HG02571 (cell line): ENCODE measurements around the gene MOB1A.
"Not testable (repeated sequence)": the region's sequence is repeated elsewhere in the genome, so short reads cannot be mapped to it uniquely, and the experiment has no call there.

ENCODE experiments used
- ATAC-seq: cut with Tn5 transposase; IDR thresholded peaks from one replicate; pipeline ENCODE4 v1.9.1; 2021; ENCODE audit warnings: mild to moderate bottlenecking, moderate library complexity; ENCODE audit not compliant: unreplicated experiment

The MOB1A gene

DNA sequence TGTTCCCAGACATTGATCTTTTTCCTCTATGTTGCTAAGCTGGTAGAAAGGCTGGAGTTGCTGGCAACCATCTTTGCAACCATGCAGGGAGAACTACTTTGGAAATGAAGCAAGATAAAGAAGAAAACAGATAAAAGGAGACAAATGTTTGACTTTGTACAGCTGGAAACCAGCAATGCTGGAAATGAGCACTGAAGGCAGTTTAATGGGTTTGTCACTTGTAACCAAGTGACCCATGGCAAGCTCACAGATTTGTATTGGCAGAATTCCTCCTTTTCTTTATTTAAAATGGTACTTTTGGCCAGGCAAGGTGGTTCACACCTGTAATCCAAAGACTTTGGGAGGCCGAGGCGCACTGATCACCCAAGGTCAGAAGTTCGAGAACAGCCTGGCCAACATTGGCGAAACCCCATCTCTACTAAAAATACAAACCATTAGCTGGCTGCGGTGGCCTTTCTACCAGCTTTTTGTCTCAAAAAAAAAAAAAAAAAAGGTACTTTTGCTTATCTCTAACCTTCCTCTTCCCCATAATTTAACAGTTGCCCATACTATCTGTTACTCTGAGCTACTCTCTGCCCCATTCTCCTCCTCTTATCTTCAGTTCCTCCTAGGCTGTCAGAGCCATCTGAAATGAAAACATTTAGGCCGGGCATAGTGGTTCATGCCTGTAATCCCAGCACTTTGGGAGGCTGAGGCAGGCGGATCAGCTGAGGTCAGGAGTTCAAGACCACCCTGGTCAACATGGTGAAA is 28.9 kb downstream of the MOB1A start:
- no peak for ATAC-seq

DNA sequence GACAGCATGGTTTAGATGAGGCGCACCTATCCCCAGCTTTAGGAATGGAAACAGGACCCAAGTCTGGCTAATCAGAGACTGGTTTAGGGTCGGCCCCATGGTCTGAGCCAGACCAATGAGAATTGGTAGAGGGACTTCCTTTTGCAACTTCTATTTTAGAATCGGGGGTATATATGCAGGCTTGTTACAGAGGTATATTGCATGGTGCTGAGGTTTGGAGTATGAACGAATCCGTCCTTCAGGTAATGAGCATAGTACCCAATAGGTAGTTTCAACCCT is 29.5 kb downstream of the MOB1A start:
- ATAC-seq, result no peak

DNA sequence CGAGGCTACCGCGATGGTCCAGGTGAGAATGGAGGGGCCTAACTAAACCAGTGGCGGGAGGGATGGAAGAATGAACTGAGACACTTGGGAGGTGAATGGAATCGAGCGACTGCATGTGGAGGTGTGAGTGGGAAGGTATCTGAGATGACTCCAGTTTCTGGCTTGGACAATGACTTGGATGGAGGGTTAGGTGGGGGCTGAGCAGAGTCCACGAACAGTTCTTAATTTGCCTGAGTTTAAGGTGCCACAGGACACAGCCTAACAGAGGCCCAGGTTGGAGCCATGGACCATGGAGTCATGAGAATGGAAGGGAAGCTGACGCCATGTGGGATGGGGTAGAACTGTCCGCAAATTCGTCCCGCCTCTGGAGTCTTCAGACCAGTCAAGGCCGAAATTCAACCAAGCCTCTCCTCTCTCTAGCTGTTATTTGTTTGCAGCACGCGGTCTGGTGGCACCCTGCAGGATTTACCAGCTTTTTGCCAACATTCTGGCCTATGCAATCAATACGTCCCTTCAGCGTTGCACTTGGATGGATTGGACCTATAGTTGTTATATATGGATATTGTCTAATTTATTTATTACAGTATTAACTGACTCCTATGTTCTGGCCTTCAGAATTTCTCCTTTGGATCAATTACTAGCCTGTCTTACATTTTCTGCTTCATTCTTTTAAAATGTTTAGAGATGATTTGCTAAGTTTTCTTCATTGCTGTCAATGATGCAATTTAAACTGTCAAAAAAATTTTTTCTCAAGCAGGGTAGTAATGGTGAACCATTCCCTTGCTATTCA is 30.0 kb downstream of the MOB1A start:
- no peak for ATAC-seq

DNA sequence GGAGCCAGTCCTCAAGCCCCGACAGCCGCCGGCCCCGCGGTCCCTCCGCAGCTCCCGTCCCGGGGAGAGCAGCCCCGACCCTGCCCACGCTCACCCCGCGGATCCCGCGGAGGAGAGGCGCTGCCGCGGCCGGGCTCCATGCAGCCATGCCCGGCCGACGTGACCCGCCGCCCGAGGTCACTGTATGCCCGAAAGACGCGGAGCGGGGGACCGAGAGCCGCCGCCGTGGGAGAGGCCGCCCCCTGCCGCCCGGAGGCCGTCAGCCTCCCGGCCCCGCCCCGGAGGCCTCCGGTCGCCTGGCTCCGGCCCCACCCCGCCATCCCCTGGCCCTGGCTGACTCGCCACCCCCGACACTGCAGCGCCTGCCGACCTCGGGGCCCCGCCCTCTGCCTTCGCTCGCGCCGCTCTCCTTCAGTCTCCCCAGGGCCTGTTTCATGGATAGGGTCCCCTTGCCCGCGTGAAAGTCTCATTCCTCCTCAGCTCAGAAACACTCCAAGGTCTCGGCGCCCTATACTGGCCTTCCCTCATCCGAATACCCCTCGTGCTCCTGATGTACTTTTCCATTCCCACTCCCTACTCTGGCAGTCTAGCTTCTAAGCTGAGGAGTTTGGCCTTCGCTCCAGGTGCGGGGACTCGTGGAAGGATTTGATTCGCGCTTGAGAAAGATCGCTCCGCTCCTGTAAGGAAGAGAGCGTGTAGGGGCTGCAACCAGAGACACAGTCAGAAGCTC is 30.8 kb downstream of the MOB1A start, which contains the start of gene BOLA3:
TSS of gene BOLA3 (minus strand) at position 186 of the 730 bp plus-strand sequence. CDS start at position 148, 38 bp downstream.
- peak; percentile 93 for ATAC-seq

DNA sequence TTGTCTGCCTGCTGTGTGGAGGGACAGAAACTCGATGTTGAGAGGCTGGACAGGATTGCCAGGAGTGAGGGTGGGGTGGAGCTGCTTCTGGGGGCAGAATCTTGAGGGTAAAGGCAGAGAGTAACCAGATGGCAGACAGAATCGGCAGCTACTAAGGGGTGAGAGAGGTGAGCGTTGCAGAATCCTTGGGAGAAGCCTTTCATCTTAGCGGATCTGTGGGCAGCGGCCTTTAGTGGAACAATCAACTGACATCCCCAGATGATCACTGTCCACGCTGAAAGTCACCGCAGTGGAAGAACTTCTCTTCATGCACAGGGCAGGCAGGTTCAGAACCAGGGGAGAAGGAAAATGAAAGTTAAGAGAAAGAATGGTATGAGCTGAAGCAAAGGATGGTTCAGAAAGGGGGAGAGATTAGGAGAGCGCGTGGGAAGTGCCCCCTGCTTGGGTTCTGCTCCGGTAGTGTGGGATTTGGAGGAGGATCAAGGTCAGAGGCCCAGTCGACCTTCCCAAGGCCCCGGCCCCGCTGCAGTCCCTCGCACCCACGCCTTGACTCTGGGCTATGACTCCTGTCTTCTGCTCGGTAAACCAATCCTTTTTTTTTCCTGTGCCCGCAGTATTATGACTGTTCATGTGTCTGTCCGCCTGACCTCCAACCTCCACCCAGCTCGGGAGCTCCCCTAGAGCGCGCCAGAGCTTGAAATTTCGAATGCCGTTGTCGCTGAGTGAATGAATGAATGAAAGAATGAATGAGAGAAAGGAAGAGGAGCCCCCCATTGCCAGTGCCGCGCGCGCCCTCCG is 31.6 kb downstream of the MOB1A start:
- peak; percentile 30 for ATAC-seq

DNA sequence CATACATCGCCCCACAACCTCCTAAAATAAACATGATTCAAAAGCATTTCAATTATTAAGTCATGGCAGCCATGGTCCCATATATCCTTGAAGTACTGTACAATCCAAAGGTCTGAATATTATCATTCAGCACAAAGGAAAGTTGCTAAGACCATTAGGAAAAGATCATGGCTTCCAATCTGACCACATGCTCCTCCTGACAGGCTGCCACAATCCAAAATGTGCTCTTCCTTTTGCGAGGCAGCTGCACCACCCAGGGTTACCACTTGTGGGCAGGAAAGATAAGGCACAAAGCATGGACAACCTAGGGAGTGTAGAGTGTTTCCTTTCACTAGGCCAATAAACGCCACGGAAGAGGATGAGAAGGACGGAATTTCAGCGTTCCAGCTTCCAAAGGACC is 36.3 kb downstream of the MOB1A start:
- ATAC-seq, result no peak

DNA sequence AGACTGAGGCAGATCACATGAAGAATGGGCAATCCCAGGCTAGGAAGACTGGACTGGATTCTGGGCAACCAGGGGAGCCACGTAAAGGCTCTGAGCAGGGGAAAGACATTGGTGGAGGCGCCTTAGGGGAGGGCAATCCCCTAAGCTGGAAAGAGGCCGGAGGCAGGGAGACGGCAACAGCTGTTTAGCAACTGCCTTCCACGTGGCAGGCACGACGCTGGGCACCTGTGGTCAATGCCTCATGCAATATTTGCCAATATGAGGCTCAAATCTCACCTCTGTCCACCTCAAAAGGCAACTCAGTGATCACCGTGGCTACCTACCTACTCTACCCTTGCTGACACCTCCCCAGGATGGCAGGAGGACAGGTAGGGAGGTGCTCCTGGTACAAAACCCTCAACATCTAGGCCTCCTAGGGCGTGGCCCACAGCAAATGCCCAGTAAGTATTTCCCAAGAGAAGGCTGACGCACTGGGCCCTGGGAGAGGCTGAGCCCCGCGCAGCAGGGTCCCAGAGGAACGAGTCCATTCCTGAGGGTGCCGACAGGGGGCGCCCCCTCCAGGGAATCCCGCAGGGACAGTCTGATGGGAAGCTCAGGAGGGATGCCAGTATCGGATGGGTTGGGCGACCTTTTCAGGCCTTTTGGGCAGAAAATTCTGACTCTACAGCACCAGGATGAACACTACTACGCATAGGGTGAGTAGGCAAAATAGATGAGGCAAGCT is 39.9 kb downstream of the MOB1A start:
- no peak for ATAC-seq

DNA sequence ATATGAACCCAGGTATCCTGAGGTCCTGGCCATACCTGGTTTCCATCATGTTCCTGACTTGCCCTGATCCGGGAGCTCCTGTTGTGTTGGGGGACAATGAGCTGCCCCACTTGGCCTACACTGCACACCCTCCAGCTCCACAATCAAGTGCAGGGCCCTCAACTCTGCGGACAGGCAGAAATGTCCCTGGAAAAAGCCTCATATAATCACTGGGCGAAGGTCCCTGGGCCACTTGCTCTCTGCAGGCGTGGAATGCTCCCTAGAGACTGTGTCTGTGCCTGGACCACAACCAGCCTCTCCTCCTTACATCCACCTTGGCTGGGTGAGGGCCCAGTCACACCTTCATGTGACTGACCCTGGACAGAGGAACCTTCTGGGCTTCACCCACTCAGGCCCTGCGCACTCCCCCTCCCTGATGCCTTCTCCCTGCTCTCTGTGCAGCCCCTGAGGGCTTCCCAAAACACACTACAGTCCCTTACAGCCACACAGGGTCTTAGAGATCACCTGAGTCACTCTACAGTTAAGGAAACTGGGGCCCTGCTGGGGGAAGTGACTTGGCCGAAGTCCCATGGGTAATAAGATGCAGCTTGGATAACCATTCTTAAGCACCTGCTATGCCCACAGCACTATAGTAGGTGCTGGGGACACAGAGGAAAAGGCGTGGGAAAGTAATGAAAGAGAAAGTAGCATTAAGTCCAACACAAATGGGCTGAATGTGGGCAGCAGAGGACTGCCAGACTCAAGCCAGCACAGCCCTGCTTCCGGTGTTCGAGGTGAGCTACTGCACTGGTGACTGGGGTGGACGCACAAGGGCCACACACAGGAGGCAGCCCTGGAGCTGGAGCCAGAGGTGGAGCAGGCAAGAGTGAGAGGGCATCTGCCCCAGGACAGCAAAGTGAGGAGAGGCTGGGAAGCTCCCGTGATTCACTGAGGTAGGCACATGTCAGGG is 40.8 kb downstream of the MOB1A start:
- ATAC-seq, result no peak

DNA sequence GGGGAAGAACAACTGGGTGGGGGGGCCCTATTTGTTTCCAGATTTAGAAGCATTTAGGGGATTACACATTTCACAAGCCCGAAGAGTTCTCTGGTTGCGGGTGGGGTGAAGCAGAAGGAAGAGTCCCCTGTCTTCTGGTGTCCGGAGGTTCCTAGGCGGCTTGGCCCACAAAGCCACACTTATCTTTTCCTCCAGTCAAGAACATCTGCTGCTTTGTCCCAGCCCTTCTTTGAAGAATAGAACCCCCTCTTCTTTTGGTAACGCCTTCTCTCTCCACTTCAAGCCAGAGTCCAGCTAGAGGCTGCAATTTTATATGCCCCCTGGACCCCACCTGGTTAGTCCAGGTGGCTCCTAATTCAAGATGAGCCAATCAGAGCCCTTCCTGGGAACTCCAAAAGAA is 46.8 kb downstream of the MOB1A start:
- ATAC-seq, result no peak

DNA sequence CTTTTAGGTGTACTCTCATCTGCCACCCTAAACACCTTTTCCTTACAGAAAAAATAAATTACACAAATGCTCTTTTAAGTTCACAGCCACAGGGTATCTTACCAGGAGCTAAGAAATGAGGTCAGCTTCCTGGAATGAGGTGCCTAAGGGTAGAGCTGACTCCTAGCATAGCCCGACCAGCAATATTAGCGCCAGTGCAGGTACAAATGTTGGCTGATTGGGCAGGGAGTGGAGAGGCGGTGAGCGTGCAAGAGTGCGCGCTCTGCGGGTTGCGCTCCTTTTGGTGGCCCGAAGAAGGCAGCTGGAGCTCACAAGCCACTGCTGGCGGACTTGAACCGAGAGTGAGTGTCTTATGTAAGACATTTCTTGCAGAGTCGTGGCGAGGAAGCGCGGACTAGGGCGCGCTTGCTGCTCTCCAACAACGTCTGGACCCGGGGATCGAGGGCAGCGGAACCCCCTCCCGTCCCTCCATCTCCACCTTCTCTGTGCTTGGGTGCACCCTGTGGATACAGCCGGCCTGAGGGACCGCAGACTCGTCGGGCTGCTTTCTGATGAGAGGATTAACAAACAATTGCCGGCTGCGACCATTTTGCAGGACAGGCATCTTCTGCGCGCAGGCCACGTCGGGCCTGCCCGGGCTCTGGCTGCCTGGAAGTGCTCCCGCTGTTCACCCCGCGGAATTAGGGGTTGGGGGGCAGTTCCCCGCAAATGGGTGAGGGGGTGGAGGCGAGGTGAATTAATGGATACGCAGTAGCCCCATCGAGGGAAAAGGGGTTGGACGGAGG is 48.3 kb downstream of the MOB1A start:
- ATAC-seq, result no peak

DNA sequence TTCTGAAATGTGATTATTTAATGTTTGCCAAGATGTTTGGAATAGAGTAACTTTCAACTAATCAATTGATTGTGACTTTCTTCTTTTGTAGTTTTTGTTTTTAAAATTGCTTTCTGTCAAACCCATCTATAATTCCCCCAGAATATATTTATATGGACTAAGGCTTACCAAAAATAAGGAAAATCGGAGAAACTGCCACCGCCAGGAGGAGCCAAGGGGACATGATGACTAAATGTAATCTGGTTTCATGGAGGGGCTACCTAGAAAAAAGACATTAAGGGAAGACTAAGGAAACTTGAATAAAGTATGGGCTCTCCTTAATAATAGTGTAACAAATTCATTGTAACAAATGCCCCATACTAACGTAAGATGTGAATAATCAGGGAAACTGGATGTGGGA is 50.5 kb downstream of the MOB1A start:
- no peak for ATAC-seq

DNA sequence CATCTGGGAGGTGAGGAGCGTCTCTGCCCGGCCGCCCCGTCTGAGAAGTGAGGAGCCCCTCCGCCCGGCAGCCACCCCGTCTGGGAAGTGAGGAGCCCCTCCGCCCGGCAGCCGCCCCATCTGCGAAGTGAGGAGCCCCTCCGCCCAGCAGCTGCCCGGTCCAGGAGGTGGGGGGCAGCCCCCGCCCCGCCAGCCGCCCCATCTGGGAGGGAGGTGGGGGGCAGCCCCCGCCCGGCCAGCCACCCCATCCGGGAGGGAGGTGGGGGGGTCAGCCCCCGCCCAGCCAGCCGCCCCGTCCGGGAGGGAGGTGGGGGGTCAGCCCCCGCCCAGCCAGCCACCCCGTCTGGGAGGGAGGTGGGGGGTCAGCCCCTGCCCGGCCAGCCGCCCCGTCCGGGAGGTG is 54.7 kb downstream of the MOB1A start:
- not testable (repeated sequence) for ATAC-seq

DNA sequence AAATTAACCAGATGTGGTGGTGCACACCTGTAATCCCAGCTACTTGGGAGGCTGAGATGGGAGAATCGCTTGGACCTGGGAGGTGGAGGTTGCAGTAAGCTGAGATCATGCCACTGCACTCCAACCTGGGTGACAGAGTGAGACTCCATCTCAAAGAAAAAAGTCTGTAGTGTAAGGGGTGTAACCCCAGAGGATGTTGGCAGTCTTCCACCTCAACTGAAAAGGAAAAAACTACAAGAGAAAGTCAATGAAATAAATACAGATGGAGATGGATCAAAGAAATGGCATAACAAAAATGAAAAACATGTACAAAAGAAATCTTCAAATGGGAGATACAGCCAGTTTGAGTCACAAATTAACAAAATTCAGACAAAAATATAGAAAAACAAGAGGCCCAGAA is 56.8 kb downstream of the MOB1A start:
- not testable (repeated sequence) for ATAC-seq

DNA sequence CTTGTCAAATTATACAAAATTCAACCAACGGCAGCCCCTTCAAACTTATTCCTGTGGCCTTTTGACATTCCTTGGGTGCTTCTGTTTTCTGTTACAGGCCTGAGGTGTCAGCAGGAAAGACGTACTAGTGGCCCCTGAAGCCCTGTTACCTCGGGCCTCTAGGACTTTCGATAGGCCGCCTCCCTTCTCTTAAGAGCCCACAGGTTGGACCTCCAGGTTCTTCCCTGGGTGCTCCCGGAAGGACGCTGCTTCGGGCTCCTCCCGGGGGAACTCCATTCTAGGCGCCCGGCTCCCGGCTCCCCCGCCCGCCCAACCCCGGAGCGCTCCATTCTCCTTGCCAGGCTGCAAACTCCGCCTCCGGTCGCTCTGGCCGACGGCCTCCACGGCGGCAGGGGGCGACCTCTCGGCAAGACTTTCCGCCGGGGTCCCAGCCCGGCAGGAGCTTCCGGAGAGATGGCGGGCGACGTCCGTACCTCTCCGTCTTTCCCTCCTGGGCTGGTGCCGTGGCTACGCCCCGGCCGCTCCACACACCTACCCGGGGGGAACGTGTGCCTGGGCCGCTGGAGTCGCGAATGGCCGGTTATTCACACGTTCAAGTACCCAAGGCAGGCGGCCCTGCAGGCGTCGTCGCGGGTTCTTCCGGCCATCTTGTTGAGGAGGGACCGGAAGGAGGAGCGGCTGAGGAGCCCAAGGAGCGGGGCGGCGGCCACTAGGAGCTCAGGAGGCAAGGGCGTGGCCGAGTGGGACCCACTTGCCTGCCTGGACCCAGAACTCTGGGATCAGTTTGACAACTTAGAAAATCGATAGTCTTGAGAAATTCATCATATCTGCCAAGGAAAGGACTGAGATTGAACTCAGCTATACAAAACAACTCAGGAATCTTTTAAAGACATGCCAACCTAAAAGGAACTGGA is 58.5 kb downstream of the MOB1A start:
- ATAC-seq, result peak; percentile 92

DNA sequence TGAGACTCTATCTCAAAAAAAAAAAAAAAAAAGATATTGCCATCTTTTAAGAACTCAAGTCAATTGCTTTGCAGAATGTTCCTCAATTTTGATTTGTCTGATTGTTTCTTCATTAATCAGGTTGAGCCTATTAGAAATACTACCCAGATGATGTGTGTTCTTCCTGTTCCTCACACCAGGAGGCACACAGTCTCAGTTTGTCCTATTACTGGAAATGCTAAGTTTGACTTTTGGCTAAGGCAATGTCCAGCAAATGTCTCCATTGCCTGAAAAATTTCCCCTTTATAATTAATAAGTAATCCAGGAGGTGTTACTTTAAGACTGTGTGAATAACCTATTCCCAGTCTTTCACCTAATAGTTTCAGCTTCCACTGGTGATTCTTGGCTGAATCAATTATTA is 59.3 kb downstream of the MOB1A start:
- no peak for ATAC-seq

DNA sequence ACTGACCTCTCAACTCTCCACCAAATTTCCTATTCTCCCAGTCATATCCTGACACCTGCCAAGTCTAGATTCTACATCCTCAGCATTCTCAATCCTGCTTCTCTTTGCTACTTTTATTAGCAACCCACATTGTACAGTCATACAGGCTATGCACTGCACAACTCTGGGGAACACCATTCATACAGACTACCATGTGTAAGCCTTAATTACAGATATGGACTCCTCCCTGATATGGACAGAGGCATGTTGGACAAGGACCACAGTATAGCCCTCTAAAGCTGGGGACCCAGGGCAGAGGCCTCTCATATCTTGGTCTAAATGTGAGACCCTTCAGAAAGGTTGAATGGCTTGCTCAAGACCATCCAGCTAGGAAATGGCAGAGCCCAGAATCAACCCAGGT is 67.3 kb downstream of the MOB1A start:
- no peak for ATAC-seq

DNA sequence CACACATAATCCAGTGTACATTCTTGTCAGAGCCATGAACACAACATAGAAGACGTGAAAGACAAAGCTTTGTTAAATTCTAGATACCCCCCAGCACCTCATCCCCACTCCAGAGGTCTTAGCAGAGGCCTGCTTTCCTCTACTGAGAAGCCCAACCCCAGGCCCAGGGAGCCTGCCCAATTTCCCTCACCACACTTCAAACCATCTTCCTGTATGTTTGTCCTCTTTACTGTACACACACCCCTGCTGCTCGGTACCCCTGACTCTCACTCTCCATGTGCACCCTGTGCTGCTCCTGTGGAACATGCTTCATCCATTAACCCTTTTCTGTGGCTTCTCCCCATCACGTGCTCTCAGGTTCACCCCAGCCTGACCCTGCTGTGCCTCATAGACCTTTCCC is 68.1 kb downstream of the MOB1A start:
- no peak for ATAC-seq
